GM19099 (cell line): ENCODE results near the gene PUS10.

Experiments used
- POLR2A ChIP-seq: IDR thresholded peaks from 3 replicates; pipeline ENCODE4 v1.6.1; 2011; ENCODE audit warnings: low read depth; ENCODE audit not compliant: insufficient read length; ENCODE audit errors: extremely low read depth

PUS10 gene

GRCh38 chr2:60926741-60927552 lies 91.1 kb downstream of the PUS10 start:
- no peak for TF ChIP-seq POLR2A

- TF ChIP-seq POLR2A = no peak
Observed at GRCh38 chr2:60925994-60926740, 91.9 kb downstream of the PUS10 start.

GRCh38 chr2:60907329-60907728 lies 110.7 kb downstream of the PUS10 start:
- TF ChIP-seq POLR2A = no peak

- no peak for TF ChIP-seq POLR2A
Observed at GRCh38 chr2:60906395-60906794, 111.7 kb downstream of the PUS10 start.

GRCh38 chr2:60899892-60900249 lies 118.2 kb downstream of the PUS10 start:
- TF ChIP-seq POLR2A = no peak

- TF ChIP-seq POLR2A = peak; percentile 37
Observed at GRCh38 chr2:60899230-60899891, 118.7 kb downstream of the PUS10 start.

DNA sequence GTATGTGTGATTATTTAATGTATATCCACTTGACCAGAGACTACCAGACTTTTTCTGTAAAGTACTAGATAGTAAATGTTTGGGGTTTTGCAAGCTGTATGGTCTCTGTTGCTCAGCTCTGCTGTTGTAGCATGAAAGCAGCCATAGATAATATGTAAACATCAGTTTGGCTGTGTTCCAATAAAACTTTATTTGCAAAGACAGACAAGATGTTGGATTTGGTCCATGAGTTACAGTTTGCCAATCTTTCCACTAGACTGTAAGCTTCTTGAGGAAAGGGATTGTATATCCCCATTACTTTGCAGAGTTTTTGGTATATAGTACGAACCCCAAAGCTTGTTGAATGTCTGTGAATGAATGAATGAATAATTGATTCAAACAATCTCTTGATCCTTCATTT lies 119.5 kb downstream of the PUS10 start:
- no peak for TF ChIP-seq POLR2A
